NCI-H187 (cell line): ENCODE data around the gene BARX1.
"Not testable (repeated sequence)": the region's sequence is repeated elsewhere in the genome, so short reads cannot be mapped to it uniquely, and the experiment has no call there.

Source experiments
- DNase-seq, 2 experiments: peaks; one replicate each; lab custom pipeline; 2025; lab: John Stamatoyannopoulos, UW

Gene BARX1

GRCh38 chr9:93955111-93955980 is at the start of gene BARX1:
Gene BARX1, minus strand, starts transcription at chr9:93955355. Its CDS starts 209 bp downstream, at chr9:93955146.
- DNase-seq: no peak

GRCh38 chr9:94002316-94003140 is 47.4 kb upstream of the BARX1 start:
- no peak for DNase-seq

GRCh38 chr9:93996863-93997262 is 41.7 kb upstream of the BARX1 start:
- no peak for DNase-seq

GRCh38 chr9:93996367-93996766 is 41.2 kb upstream of the BARX1 start:
- DNase-seq: no peak

- no peak for DNase-seq
These were observed 39.4 kb upstream of the BARX1 start for GRCh38 chr9:93994545-93994944.

- no peak for DNase-seq
These were observed 39.0 kb upstream of the BARX1 start for GRCh38 chr9:93994132-93994531.

- no peak for DNase-seq
These were observed 37.7 kb upstream of the BARX1 start for GRCh38 chr9:93992830-93993229.

GRCh38 chr9:93990448-93990847 is 35.3 kb upstream of the BARX1 start:
- DNase-seq: no peak

- DNase-seq: no peak
These were observed 32.9 kb upstream of the BARX1 start for GRCh38 chr9:93988056-93988455.

GRCh38 chr9:93984860-93985259 is 29.7 kb upstream of the BARX1 start:
- no peak for DNase-seq

GRCh38 chr9:93983875-93984274 is 28.7 kb upstream of the BARX1 start:
- DNase-seq: no peak

- no peak for DNase-seq
These were observed 24.6 kb upstream of the BARX1 start for GRCh38 chr9:93979721-93980120.

- no peak for DNase-seq
These were observed 23.4 kb upstream of the BARX1 start for GRCh38 chr9:93978551-93978950.

GRCh38 chr9:93976973-93977372 is 21.8 kb upstream of the BARX1 start:
- DNase-seq: no peak

GRCh38 chr9:93976081-93976480 is 20.9 kb upstream of the BARX1 start:
- no peak for DNase-seq

- no peak for DNase-seq
These were observed 20.1 kb upstream of the BARX1 start for GRCh38 chr9:93975262-93975661.

GRCh38 chr9:93974151-93974550 is 19.0 kb upstream of the BARX1 start:
- DNase-seq: no peak

- DNase-seq: not testable (repeated sequence)
These were observed 17.5 kb upstream of the BARX1 start for GRCh38 chr9:93972655-93973054.

GRCh38 chr9:93969328-93969661 is 14.1 kb upstream of the BARX1 start:
- DNase-seq: no peak

- no peak for DNase-seq
These were observed 13.5 kb upstream of the BARX1 start for GRCh38 chr9:93968451-93969327.

GRCh38 chr9:93967020-93967803 is 12.1 kb upstream of the BARX1 start:
- DNase-seq: no peak
